PFSK-1 (cell line): ENCODE measurements around the gene ITPA.

ENCODE experiments used
- POLR2AphosphoS5 ChIP-seq: IDR thresholded peaks from 2 replicates; pipeline ENCODE4 v1.6.1; 2012; ENCODE audit warnings: low read depth, mild to moderate bottlenecking, control low read depth, low read length, moderate library complexity
- REST ChIP-seq, 2 experiments: IDR thresholded peaks; 2 replicates each; pipeline versions ENCODE4 v1.6.1 to v1.8.0; 2011 to 2012; ENCODE audit warnings: low read depth in 2 of 2, low read length in 2 of 2, control low read depth in 1 of 2, inconsistent platforms in 1 of 2, mild to moderate bottlenecking in 1 of 2, moderate library complexity in 1 of 2; ENCODE audit not compliant: insufficient read depth in 1 of 2
- SIN3A ChIP-seq: IDR thresholded peaks from 2 replicates; pipeline ENCODE4 v1.6.1; 2012; ENCODE audit warnings: mild to moderate bottlenecking, low read length, moderate library complexity, borderline replicate concordance; ENCODE audit not compliant: insufficient read depth

DNA sequence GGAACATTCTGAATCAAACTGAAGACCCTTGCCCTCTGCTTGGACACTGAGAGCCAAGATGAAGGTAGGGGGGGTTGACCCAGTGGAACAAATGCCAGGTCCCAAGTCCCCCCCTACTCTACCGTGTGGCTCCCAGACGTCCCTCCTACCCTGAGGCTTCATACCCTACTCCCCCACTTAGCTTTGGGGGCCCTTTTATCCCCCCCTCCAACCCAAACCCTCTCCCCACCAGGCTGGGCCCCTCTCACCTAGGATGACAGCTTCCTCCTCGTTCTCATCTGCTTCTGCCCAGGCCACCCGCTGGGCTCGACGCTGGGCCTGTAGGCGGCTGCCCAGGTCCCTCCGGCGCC lies 6.4 kb upstream of the ITPA start:
- TF ChIP-seq REST (IDR thresholded peaks at IDR 0.05; ENCODE audit: insufficient read depth in 1 of 2, low read depth in 2 of 2, low read length in 2 of 2) (no peak), POLR2AphosphoS5 (no peak), SIN3A (no peak)
